ENCODE data around the gene CD68. TPM values are rescaled to one million over a fixed set of nuclear protein-coding genes. Genes with fewer than 3 reads are reported as not detected.
A peak's percentile ranks its signal among the peaks of the same experiment; 100 is the strongest.

CD68 gene
- total RNA-seq, 4 donors from 2014 or later = 13.6 to 52.0 (median 21.5) TPM

DNA sequence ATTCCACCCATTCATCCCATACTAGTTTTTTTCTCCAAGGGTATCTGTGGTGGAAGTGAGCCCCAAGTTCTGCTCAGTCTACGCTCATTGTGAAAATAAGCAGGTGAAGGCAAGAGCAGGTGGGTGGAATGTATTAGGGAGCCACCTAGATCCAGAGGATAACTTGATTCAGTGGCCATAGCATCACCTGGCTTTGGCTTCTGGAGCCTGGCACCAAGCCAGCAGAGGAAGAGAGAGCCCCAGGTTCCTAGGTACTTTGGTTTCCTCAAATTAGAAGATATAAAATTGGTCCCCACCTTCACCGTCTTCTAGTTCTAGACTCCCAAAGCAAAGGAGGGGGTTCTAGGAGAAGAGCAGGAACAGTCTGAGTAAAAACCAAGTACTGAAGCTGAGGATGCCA lies 31.2 kb downstream of the CD68 start:
- H3K4me1 ChIP-seq = peaks cover 26 to 29% of the 10 kb centered on the region in 2 donors
- TF ChIP-seq POLR2A (IDR thresholded peaks at IDR 0.05) = no peak
- TF ChIP-seq, protein P1, sequence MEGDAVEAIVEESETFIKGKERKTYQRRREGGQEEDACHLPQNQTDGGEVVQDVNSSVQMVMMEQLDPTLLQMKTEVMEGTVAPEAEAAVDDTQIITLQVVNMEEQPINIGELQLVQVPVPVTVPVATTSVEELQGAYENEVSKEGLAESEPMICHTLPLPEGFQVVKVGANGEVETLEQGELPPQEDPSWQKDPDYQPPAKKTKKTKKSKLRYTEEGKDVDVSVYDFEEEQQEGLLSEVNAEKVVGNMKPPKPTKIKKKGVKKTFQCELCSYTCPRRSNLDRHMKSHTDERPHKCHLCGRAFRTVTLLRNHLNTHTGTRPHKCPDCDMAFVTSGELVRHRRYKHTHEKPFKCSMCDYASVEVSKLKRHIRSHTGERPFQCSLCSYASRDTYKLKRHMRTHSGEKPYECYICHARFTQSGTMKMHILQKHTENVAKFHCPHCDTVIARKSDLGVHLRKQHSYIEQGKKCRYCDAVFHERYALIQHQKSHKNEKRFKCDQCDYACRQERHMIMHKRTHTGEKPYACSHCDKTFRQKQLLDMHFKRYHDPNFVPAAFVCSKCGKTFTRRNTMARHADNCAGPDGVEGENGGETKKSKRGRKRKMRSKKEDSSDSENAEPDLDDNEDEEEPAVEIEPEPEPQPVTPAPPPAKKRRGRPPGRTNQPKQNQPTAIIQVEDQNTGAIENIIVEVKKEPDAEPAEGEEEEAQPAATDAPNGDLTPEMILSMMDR (IDR thresholded peaks at IDR 0.05) = no peak
- no peak overlapping the region for H3K27ac ChIP-seq
- intact Hi-C loops (cut with DNase I) = no loop called here
- no peaks in the 10 kb centered on the region for H3K27me3 ChIP-seq
- H3K4me3 ChIP-seq (replicated peaks in 1 of 3) = no peak overlapping the region
- 94 to 98% methylated on average over 2 of the region's 2 CpGs for WGBS, 2 donors
- H3K9me3 ChIP-seq = no peaks in the 10 kb centered on the region
- H3K36me3 ChIP-seq = no peaks in the 10 kb centered on the region
- no peak for DNase-seq

DNA sequence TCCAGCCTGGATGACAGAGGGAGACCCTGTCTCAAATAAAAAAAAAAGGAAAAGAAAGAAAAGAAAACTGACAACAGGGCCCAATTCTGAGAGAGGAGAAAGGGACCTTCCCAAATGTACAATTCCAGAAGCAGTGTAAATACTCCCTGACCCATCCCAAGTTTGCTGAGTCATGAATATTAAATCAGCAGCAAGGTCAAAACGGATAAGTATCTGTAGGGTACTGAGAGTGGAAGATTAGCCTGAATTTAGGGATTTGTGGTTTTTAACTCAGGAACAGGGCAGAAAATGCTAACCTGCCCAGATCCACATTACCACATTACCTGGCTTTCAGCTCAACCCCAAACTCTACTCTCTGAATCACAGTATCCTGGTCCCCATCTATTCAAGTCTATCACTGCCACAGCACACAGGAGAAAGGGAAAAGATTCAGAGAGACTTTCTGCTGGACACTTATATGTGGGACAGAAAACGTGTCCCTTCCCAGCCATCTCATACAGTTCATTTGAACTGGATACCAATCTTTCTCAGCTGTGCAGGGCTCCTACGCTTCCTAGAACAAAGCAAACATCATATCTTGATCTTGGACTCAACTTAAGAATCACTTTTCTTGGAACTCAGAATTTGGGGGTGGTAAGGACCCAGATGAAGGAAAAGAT lies 32.3 kb downstream of the CD68 start:
- peaks cover 26 to 30% of the 10 kb centered on the region in 2 donors for H3K4me1 ChIP-seq
- H3K36me3 ChIP-seq = no peaks in the 10 kb centered on the region
- TF ChIP-seq POLR2A (IDR thresholded peaks at IDR 0.05) = no peak
- TF ChIP-seq, protein P1 (IDR thresholded peaks at IDR 0.05) = no peak
- no peaks in the 10 kb centered on the region for H3K27me3 ChIP-seq
- H3K4me3 ChIP-seq (replicated peaks in 1 of 3) = no peak overlapping the region
- 69 to 88% methylated on average over 3 of the region's 3 CpGs for WGBS, 2 donors
- no peak for DNase-seq
- H3K27ac ChIP-seq = no peak overlapping the region
- H3K9me3 ChIP-seq = no peaks in the 10 kb centered on the region
- intact Hi-C loops (cut with DNase I) = no loop called here

DNA sequence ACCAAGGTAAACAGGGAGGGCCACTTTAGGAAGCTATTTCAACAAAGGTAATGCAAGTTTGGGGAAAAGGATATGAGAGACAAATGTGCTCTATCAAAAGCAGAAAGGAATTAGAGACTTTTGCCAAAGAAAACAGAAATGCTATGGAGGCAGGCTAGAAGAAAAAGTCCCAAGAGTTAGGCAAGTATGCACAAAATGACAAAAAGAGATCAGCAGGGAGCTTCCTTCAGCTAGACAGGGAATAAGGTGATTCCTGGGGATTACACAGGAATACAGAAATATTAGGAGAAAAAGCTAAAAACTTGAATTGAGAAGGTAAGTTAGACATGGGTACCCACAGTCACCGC lies 32.8 kb downstream of the CD68 start:
- no peak overlapping the region for H3K4me3 ChIP-seq (replicated peaks in 1 of 3)
- no peaks in the 10 kb centered on the region for H3K9me3 ChIP-seq
- peaks cover 26 to 30% of the 10 kb centered on the region in 2 donors for H3K4me1 ChIP-seq
- WGBS, 2 donors = 96% methylated on average over 1 of the region's 1 CpG
- intact Hi-C loops (cut with DNase I) = no loop called here
- H3K27ac ChIP-seq = no peak overlapping the region
- H3K27me3 ChIP-seq = no peaks in the 10 kb centered on the region
- no peak for DNase-seq
- TF ChIP-seq POLR2A (IDR thresholded peaks at IDR 0.05) = no peak
- TF ChIP-seq, protein P1 (IDR thresholded peaks at IDR 0.05) = no peak
- no peaks in the 10 kb centered on the region for H3K36me3 ChIP-seq

GRCh38 chr17:7613769-7614424 lies 34.5 kb downstream of the CD68 start:
- Histone ChIP-seq H3K4me3 (replicated peaks in 1 of 3) (peak overlapping the region; percentile 16 to 85 (median 78)), H3K4me1 (peaks cover 26 to 30% of the 10 kb centered on the region in 2 donors), H3K27ac (peak overlapping the region; percentile 53 to 82 (median 66)), H3K9me3 (no peaks in the 10 kb centered on the region), H3K36me3 (no peaks in the 10 kb centered on the region), H3K27me3 (no peaks in the 10 kb centered on the region)
- DNase-seq = no peak
- intact Hi-C loops (cut with DNase I) = no loop called here
- TF ChIP-seq, protein P1 (IDR thresholded peaks at IDR 0.05) = no peak
- TF ChIP-seq POLR2A (IDR thresholded peaks at IDR 0.05) = no peak
- 5 to 9% methylated on average over 19 to 20 of the region's 20 CpGs for WGBS, 2 donors
